ENCODE measurements around the gene LRRC17. TPM values are rescaled to one million over a fixed set of nuclear protein-coding genes. Genes with fewer than 3 reads are reported as not detected.

The LRRC17 gene
- total RNA-seq, 1 experiment from 2014 or later, result 0.11 TPM

DNA sequence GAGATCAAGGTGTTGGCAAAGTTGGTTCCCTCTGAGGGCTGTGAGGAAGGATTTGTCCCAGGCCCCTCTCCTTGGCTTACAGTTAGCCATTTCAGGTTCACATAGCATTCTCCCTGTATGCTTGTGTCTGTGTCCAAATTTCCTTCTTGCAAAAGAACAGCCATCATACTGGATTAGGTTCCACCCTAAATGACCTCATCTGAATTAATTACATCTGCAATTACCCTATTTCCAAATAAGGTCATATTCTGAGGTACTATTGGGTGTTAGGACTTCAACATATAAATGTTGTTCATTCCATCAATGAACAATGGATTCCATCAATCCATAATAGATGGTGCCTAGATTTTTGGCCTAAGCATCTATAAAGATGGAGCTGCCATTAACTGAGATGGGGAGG lies 16.2 kb upstream of the LRRC17 start:
- Histone ChIP-seq H3F3A (ENCODE audit: low read length, unreplicated experiment) (peaks cover 5% of the 10 kb centered on the region), H3K27ac (ENCODE audit: low read length) (no peak overlapping the region), H3K4me3 (ENCODE audit: low read length) (no peak overlapping the region), H3K9ac (ENCODE audit: low read length) (no peak overlapping the region), H3K36me3 (ENCODE audit: low read depth, low read length) (no peaks in the 10 kb centered on the region), H3K9me3 (ENCODE audit: low read length) (no peaks in the 10 kb centered on the region), H4K20me1 (ENCODE audit: low read length) (no peaks in the 10 kb centered on the region), H3K79me2 (ENCODE audit: low read length) (no peaks in the 10 kb centered on the region), H3K4me1 (ENCODE audit: insufficient read depth, low read length) (peaks cover 20% of the 10 kb centered on the region), H2AFZ (ENCODE audit: low read length) (no peak overlapping the region), H3K27me3 (ENCODE audit: low read length) (no peaks in the 10 kb centered on the region), H3K9me2 (replicated peaks; ENCODE audit: low read length) (no peaks in the 10 kb centered on the region), H3K4me2 (ENCODE audit: low read length) (no peak overlapping the region)
- BruUV-seq (replicated peaks), result no TSS peak
- ChIA-PET POLR2A (ENCODE audit: unreplicated experiment) (no interaction called here), CTCF (no interaction called here)
- ATAC-seq (no peak), DNase-seq (no peak)
- TF ChIP-seq, protein P1, sequence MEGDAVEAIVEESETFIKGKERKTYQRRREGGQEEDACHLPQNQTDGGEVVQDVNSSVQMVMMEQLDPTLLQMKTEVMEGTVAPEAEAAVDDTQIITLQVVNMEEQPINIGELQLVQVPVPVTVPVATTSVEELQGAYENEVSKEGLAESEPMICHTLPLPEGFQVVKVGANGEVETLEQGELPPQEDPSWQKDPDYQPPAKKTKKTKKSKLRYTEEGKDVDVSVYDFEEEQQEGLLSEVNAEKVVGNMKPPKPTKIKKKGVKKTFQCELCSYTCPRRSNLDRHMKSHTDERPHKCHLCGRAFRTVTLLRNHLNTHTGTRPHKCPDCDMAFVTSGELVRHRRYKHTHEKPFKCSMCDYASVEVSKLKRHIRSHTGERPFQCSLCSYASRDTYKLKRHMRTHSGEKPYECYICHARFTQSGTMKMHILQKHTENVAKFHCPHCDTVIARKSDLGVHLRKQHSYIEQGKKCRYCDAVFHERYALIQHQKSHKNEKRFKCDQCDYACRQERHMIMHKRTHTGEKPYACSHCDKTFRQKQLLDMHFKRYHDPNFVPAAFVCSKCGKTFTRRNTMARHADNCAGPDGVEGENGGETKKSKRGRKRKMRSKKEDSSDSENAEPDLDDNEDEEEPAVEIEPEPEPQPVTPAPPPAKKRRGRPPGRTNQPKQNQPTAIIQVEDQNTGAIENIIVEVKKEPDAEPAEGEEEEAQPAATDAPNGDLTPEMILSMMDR (conservative IDR thresholded peaks at IDR 0.05; ENCODE audit: low read depth, low read length), result no peak
- TF ChIP-seq EZH2 (IDR thresholded peaks at IDR 0.05; ENCODE audit: low read length, unreplicated experiment) (no peak), EZH2phosphoT487 (IDR thresholded peaks at IDR 0.05; ENCODE audit: borderline replicate concordance, low read length) (no peak)
- intact Hi-C loops (cut with micrococcal nuclease), result loop anchor here (10.0 kb wide), 1 partner anchor 168 kb away; no protein-coding TSS in a partner anchor

DNA sequence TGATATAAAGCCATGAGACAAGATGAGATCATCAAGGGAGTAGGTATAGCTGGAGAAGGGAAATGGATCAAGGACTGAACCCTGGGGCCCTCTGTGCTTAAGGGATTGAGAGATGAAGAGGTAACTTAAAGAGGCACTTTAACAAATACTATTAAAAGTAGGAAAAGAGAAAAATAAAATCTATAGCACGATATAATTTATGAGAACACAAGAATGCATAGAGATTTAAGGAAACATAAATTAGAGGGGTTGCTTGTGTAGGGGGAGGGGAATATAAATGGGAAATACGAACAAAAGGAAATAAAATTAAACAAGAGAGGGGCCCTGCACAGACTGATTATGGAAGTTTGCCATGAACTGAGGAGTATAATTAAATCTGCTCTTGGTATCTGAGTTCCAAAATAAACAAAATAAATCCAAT lies 15.6 kb upstream of the LRRC17 start:
- no peaks in the 10 kb centered on the region for H3K79me2 ChIP-seq (ENCODE audit: low read length)
- POLR2A ChIA-PET (ENCODE audit: unreplicated experiment), result no interaction called here
- H3K36me3 ChIP-seq (ENCODE audit: low read depth, low read length), result no peaks in the 10 kb centered on the region
- no peaks in the 10 kb centered on the region for H3K9me3 ChIP-seq (ENCODE audit: low read length)
- no peak overlapping the region for H3K4me3 ChIP-seq (ENCODE audit: low read length)
- DNase-seq, result no peak
- no peak overlapping the region for H3K27ac ChIP-seq (ENCODE audit: low read length)
- TF ChIP-seq EZH2 (IDR thresholded peaks at IDR 0.05; ENCODE audit: low read length, unreplicated experiment), result no peak
- no peak overlapping the region for H3K9ac ChIP-seq (ENCODE audit: low read length)
- no peak overlapping the region for H3K4me2 ChIP-seq (ENCODE audit: low read length)
- H4K20me1 ChIP-seq (ENCODE audit: low read length), result no peaks in the 10 kb centered on the region
- CTCF ChIA-PET, result no interaction called here
- no peak overlapping the region for H2AFZ ChIP-seq (ENCODE audit: low read length)
- peak; percentile 33; the same call in 1 of the 2 replicates for ATAC-seq
- no peaks in the 10 kb centered on the region for H3K27me3 ChIP-seq (ENCODE audit: low read length)
- BruUV-seq (replicated peaks), result no TSS peak
- peaks cover 14% of the 10 kb centered on the region for H3K4me1 ChIP-seq (ENCODE audit: insufficient read depth, low read length)
- H3F3A ChIP-seq (ENCODE audit: low read length, unreplicated experiment), result no peaks in the 10 kb centered on the region
- no peaks in the 10 kb centered on the region for H3K9me2 ChIP-seq (replicated peaks; ENCODE audit: low read length)
- intact Hi-C loops (cut with micrococcal nuclease), result loop anchor here (10.0 kb wide), 1 partner anchor 168 kb away; no protein-coding TSS in a partner anchor

DNA sequence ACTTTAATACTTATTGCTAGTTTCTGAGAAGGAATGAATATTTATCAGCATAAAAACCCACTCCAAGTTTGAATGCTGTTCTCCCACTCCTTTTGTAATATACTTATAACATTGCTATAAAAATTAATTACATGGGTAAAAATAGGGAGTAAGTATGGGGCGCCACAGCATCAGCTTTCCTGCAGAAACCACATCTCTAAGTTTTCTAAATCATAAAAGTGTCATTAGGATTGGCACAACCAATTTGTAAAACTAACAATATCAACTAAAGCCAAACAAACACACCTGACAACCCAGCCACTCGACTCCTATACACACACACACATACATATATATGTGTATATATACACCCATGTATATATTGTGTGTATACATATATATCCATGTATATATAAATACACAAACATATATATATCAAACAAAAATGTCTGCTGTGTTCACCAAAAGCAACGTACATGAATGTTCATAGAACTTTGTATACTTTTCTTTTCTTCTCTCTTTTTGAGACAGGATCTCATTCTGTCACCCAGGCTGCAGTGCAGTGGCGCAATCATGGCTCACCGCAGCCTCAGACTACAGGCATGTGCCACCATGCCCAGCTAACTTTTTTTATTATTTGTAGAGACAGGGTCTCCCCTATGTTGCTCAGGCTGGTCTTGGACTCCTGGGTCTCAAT lies 14.8 kb upstream of the LRRC17 start:
- H3K4me3 ChIP-seq (ENCODE audit: low read length), result no peak overlapping the region
- no peaks in the 10 kb centered on the region for H4K20me1 ChIP-seq (ENCODE audit: low read length)
- no peaks in the 10 kb centered on the region for H3K79me2 ChIP-seq (ENCODE audit: low read length)
- no TSS peak for BruUV-seq (replicated peaks)
- ChIA-PET CTCF (no interaction called here), POLR2A (ENCODE audit: unreplicated experiment) (no interaction called here)
- H3K36me3 ChIP-seq (ENCODE audit: low read depth, low read length), result no peaks in the 10 kb centered on the region
- no peak overlapping the region for H3K9ac ChIP-seq (ENCODE audit: low read length)
- peaks cover 6% of the 10 kb centered on the region for H3K4me1 ChIP-seq (ENCODE audit: insufficient read depth, low read length)
- TF ChIP-seq EZH2 (IDR thresholded peaks at IDR 0.05; ENCODE audit: low read length, unreplicated experiment) (no peak), EZH2phosphoT487 (IDR thresholded peaks at IDR 0.05; ENCODE audit: borderline replicate concordance, low read length) (no peak)
- TF ChIP-seq, protein P1 (conservative IDR thresholded peaks at IDR 0.05; ENCODE audit: low read depth, low read length), result no peak
- no peak for ATAC-seq
- no peak overlapping the region for H2AFZ ChIP-seq (ENCODE audit: low read length)
- H3K9me3 ChIP-seq (ENCODE audit: low read length), result no peaks in the 10 kb centered on the region
- H3K4me2 ChIP-seq (ENCODE audit: low read length), result no peak overlapping the region
- H3K27me3 ChIP-seq (ENCODE audit: low read length), result no peaks in the 10 kb centered on the region
- intact Hi-C loops (cut with micrococcal nuclease), result loop anchor here (10.0 kb wide), 1 partner anchor 167 kb away; no protein-coding TSS in a partner anchor
- DNase-seq, result no peak
- no peaks in the 10 kb centered on the region for H3F3A ChIP-seq (ENCODE audit: low read length, unreplicated experiment)
- no peaks in the 10 kb centered on the region for H3K9me2 ChIP-seq (replicated peaks; ENCODE audit: low read length)
- no peak overlapping the region for H3K27ac ChIP-seq (ENCODE audit: low read length)
